ENCODE measurements around the gene TOR4A.

The TOR4A gene

GRCh38 chr9:137278061-137278701, 655 bp downstream of the TOR4A start:
- H3K27ac ChIP-seq = no peak overlapping the region
- no peak for TF ChIP-seq CTCF (conservative IDR thresholded peaks at IDR 0.05)

GRCh38 chr9:137278721-137279711, 1.5 kb downstream of the TOR4A start:
- no peak for TF ChIP-seq CTCF (conservative IDR thresholded peaks at IDR 0.05)
- H3K27ac ChIP-seq = no peak overlapping the region

- TF ChIP-seq CTCF (conservative IDR thresholded peaks at IDR 0.05) = no peak
- no peak overlapping the region for H3K27ac ChIP-seq
These were observed 2.4 kb downstream of the TOR4A start for GRCh38 chr9:137279741-137280473.

- no peak for TF ChIP-seq CTCF (conservative IDR thresholded peaks at IDR 0.05)
- peak overlapping the region; percentile 79 for H3K27ac ChIP-seq
These were observed 3.2 kb downstream of the TOR4A start for GRCh38 chr9:137280474-137281344.

- peak overlapping the region; percentile 79 for H3K27ac ChIP-seq
- no peak for TF ChIP-seq CTCF (conservative IDR thresholded peaks at IDR 0.05)
These were observed 4.0 kb downstream of the TOR4A start for GRCh38 chr9:137281345-137282116.

GRCh38 chr9:137286975-137287383, 9.5 kb downstream of the TOR4A start:
- peak; percentile 89 for TF ChIP-seq CTCF (conservative IDR thresholded peaks at IDR 0.05)
- no peak overlapping the region for H3K27ac ChIP-seq
